Measurements from ENCODE around the gene EFNA5. TPM values are rescaled to one million over a fixed set of nuclear protein-coding genes. Genes with fewer than 3 reads are reported as not detected.

Gene EFNA5
- polyA plus RNA-seq, 1 donor from 2014 or later, result 4.2 TPM

DNA sequence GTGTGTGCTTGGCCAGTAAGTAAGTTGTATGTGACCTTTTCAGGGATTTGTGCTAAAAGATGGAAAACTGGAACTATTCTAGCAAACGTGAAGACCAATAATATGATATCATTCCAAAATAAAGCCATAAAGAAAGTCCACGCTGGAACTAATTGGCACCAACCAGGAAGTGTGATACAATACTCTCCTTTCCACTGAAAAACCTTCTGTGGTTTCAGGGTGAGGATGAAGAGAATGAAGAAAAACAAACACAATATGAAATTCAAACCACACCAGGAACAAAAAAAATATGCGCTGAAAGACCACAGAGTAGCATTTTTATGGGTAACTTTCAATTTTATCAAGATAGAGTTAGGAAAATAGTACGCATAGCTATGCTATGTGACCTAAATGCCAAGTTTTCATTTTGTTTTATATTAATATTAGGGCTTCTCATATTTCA is 105.8 kb downstream of the EFNA5 start:
- H3K79me2 ChIP-seq (replicated peaks; ENCODE audit: insufficient read depth, low read length), result peaks cover 53% of the 10 kb centered on the region
- no peak for TF ChIP-seq POLR2AphosphoS5 (IDR thresholded peaks at IDR 0.05)
- no peaks in the 10 kb centered on the region for H3F3A ChIP-seq (ENCODE audit: insufficient read depth, low read length, poor library complexity, severe bottlenecking)
- H4K20me1 ChIP-seq (ENCODE audit: insufficient read depth), result no peaks in the 10 kb centered on the region
- H3K4me3 ChIP-seq (ENCODE audit: low read length), result no peak overlapping the region
- no peak overlapping the region for H3K4me2 ChIP-seq (ENCODE audit: low read length)
- no peak overlapping the region for H2AFZ ChIP-seq (ENCODE audit: low read depth, low read length)
- no peak overlapping the region for H3K27ac ChIP-seq (ENCODE audit: low read length)
- no peaks in the 10 kb centered on the region for H3K27me3 ChIP-seq (ENCODE audit: insufficient read depth, low read depth, low read length)
- no peaks in the 10 kb centered on the region for H3K9me2 ChIP-seq (ENCODE audit: insufficient read depth, low read length)
- H3K9ac ChIP-seq (ENCODE audit: low read length), result no peak overlapping the region
- no peaks in the 10 kb centered on the region for H3K9me3 ChIP-seq (ENCODE audit: low read length)
- H3K36me3 ChIP-seq (ENCODE audit: insufficient read depth, low read length), result no peaks in the 10 kb centered on the region

DNA sequence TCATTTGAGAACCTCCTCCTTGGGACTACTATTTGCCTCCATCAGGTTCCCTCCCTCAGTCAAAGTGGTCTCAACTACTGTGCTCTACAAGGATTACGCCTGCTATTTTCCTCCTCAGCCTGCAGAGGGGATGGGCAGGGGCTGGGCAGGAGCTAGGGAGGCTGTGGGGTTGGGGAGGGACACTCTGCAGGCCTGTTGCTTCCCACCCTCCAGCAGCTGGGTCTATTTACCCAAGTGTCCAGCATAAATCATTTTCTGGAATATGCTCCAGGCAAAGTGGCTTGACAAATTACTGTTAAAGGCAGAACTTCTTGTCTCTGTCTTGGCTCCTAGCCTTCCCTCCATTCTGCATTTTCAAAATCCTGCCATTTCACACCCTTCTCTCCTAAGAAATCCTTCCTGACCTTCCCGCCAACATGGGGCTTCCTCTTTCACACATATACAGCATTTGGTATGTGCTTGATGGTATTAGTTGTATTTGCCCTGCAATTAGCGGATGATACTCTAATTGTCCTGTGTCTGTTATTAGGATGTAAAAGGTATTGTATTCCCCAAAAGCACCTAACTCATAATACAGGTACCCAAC is 106.7 kb downstream of the EFNA5 start:
- no peak overlapping the region for H3K9ac ChIP-seq (ENCODE audit: low read length)
- H3K27ac ChIP-seq (ENCODE audit: low read length), result no peak overlapping the region
- TF ChIP-seq SMC3 (conservative IDR thresholded peaks at IDR 0.05; ENCODE audit: poor library complexity), result no peak
- peaks cover 59% of the 10 kb centered on the region for H3K79me2 ChIP-seq (replicated peaks; ENCODE audit: insufficient read depth, low read length)
- H3F3A ChIP-seq (ENCODE audit: insufficient read depth, low read length, poor library complexity, severe bottlenecking), result no peaks in the 10 kb centered on the region
- no peaks in the 10 kb centered on the region for H4K20me1 ChIP-seq (ENCODE audit: insufficient read depth)
- H3K4me2 ChIP-seq (ENCODE audit: low read length), result no peak overlapping the region
- H3K4me3 ChIP-seq (ENCODE audit: low read length), result no peak overlapping the region
- H3K27me3 ChIP-seq (ENCODE audit: insufficient read depth, low read depth, low read length), result no peaks in the 10 kb centered on the region
- H2AFZ ChIP-seq (ENCODE audit: low read depth, low read length), result no peak overlapping the region
- no peaks in the 10 kb centered on the region for H3K9me3 ChIP-seq (ENCODE audit: low read length)
- H3K9me2 ChIP-seq (ENCODE audit: insufficient read depth, low read length), result no peaks in the 10 kb centered on the region
- no peaks in the 10 kb centered on the region for H3K36me3 ChIP-seq (ENCODE audit: insufficient read depth, low read length)

DNA sequence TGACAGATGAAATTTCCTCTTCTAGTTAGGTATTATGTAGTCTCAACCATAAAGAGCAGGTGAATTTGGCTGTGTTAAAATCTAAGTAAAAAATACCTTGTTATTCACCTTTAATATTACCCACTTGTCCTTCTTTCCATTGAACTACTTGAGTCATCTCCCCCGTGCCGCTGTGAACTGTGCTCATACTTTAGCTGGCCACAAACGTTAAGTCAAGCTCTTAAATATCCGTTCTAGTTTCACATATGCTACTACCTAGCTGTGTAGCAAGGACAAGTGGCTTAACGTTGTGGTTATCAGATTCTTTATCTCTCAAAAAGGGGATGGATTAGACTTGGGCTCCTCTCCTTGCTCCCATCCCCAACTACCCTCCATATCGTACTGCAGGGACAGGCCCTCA is 110.4 kb downstream of the EFNA5 start:
- H3K36me3 ChIP-seq (ENCODE audit: insufficient read depth, low read length), result no peaks in the 10 kb centered on the region
- H4K20me1 ChIP-seq (ENCODE audit: insufficient read depth), result no peaks in the 10 kb centered on the region
- H3F3A ChIP-seq (ENCODE audit: insufficient read depth, low read length, poor library complexity, severe bottlenecking), result no peaks in the 10 kb centered on the region
- H3K9ac ChIP-seq (ENCODE audit: low read length), result no peak overlapping the region
- no peak overlapping the region for H3K4me2 ChIP-seq (ENCODE audit: low read length)
- TF ChIP-seq SMC3 (conservative IDR thresholded peaks at IDR 0.05; ENCODE audit: poor library complexity) (no peak), EP300 (conservative IDR thresholded peaks at IDR 0.05; ENCODE audit: poor library complexity, severe bottlenecking) (no peak), EZH2 (IDR thresholded peaks at IDR 0.05; ENCODE audit: borderline replicate concordance, insufficient read depth, low read length, poor library complexity, severe bottlenecking) (no peak), POLR2AphosphoS5 (IDR thresholded peaks at IDR 0.05) (no peak), TAF1 (IDR thresholded peaks at IDR 0.05; ENCODE audit: low read depth) (no peak), RAD21 (conservative IDR thresholded peaks at IDR 0.05) (no peak)
- TF ChIP-seq, protein P1, sequence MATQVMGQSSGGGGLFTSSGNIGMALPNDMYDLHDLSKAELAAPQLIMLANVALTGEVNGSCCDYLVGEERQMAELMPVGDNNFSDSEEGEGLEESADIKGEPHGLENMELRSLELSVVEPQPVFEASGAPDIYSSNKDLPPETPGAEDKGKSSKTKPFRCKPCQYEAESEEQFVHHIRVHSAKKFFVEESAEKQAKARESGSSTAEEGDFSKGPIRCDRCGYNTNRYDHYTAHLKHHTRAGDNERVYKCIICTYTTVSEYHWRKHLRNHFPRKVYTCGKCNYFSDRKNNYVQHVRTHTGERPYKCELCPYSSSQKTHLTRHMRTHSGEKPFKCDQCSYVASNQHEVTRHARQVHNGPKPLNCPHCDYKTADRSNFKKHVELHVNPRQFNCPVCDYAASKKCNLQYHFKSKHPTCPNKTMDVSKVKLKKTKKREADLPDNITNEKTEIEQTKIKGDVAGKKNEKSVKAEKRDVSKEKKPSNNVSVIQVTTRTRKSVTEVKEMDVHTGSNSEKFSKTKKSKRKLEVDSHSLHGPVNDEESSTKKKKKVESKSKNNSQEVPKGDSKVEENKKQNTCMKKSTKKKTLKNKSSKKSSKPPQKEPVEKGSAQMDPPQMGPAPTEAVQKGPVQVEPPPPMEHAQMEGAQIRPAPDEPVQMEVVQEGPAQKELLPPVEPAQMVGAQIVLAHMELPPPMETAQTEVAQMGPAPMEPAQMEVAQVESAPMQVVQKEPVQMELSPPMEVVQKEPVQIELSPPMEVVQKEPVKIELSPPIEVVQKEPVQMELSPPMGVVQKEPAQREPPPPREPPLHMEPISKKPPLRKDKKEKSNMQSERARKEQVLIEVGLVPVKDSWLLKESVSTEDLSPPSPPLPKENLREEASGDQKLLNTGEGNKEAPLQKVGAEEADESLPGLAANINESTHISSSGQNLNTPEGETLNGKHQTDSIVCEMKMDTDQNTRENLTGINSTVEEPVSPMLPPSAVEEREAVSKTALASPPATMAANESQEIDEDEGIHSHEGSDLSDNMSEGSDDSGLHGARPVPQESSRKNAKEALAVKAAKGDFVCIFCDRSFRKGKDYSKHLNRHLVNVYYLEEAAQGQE (IDR thresholded peaks at IDR 0.05; ENCODE audit: borderline replicate concordance), result no peak
- no peak overlapping the region for H3K4me3 ChIP-seq (ENCODE audit: low read length)
- no peak overlapping the region for H2AFZ ChIP-seq (ENCODE audit: low read depth, low read length)
- H3K27me3 ChIP-seq (ENCODE audit: insufficient read depth, low read depth, low read length), result no peaks in the 10 kb centered on the region
- H3K79me2 ChIP-seq (replicated peaks; ENCODE audit: insufficient read depth, low read length), result peaks cover 45% of the 10 kb centered on the region
- H3K9me2 ChIP-seq (ENCODE audit: insufficient read depth, low read length), result no peaks in the 10 kb centered on the region
- no peaks in the 10 kb centered on the region for H3K9me3 ChIP-seq (ENCODE audit: low read length)
- H3K27ac ChIP-seq (ENCODE audit: low read length), result no peak overlapping the region

Measured in neural cell (in vitro differentiated cells).